Lower leg skin (tissue), 4 donors: ENCODE measurements around the gene GIMAP8. TPM values are rescaled to one million over a fixed set of nuclear protein-coding genes. Genes with fewer than 3 reads are reported as not detected.
A peak's percentile ranks its signal among the peaks of the same experiment; 100 is the strongest.

Experiments
- DNase-seq, 2 donors: peaks; one replicate each; pipeline ENCODE4 v3.0.0-alpha.2; 2019; ENCODE audit warnings: low spot score in 2 of 2
- H3K4me3 ChIP-seq: fragments of 200-600 bp; sonication (generic); 2 replicates; pipeline ENCODE4 v1.5.1; 2017; ENCODE audit warnings: mild to moderate bottlenecking, low read depth; ENCODE audit not compliant: poor library complexity, severe bottlenecking
- CTCF ChIP-seq, 3 donors: fragments of 450-650 bp; IDR thresholded peaks; one replicate each; pipeline ENCODE4 v1.5.1; 2016; ENCODE audit warnings: antibody characterized with exemption in 3 of 3, mild to moderate bottlenecking in 3 of 3, moderate library complexity in 2 of 3
- POLR2A ChIP-seq, 2 donors: fragments of 450-650 bp; IDR thresholded peaks; one replicate each; pipeline ENCODE4 v1.6.1; 2016 to 2017; ENCODE audit warnings: antibody characterized with exemption in 2 of 2, mild to moderate bottlenecking in 1 of 2, moderate library complexity in 1 of 2
- WGBS, 2 donors: methylation state at CpG; one replicate each; pipeline ENCODE4 v1.1.5; 2018; 5-methylcytosine and 5-hydroxymethylcytosine counted together
- intact Hi-C: fragments of 100-400 bp; cut with DNase I; formaldehyde crosslinking; loops from one replicate; pipeline ENCODE4 v1.15.0; 2023; ENCODE audit warnings: low total_unique reads
- total RNA-seq, 4 donors: library from RNA; depleted of rRNA; stranded (reverse); fragments of >200 nt; gene quantifications; one replicate each; pipeline ENCODE4 v1.1.0, GENCODE V29; 2016

GIMAP8 gene
- total RNA-seq, 4 donors from 2014 or later = 2.3 to 10.7 (median 3.4) TPM

- peak in 1 of 2 donors; percentile 52 for DNase-seq
- TF ChIP-seq CTCF (IDR thresholded peaks at IDR 0.05) (no peak), POLR2A (IDR thresholded peaks at IDR 0.05) (no peak)
- H3K4me3 ChIP-seq = no peak overlapping the region
- intact Hi-C loops = no loop called here
- WGBS, 2 donors = 85 to 86% methylated on average over 17 of the region's 17 CpGs
Observed at GRCh38 chr7:150421831-150422230, 28.6 kb upstream of the GIMAP8 start.

- no peak overlapping the region for H3K4me3 ChIP-seq
- intact Hi-C loops = no loop called here
- TF ChIP-seq CTCF (IDR thresholded peaks at IDR 0.05) = no peak
- no peak for TF ChIP-seq POLR2A (IDR thresholded peaks at IDR 0.05)
- 68 to 84% methylated on average over 4 of the region's 4 CpGs for WGBS, 2 donors
- no peak for DNase-seq
Observed at GRCh38 chr7:150425670-150426069, 24.8 kb upstream of the GIMAP8 start.

GRCh38 chr7:150428671-150429451, 21.6 kb upstream of the GIMAP8 start:
- no peak overlapping the region for H3K4me3 ChIP-seq
- DNase-seq = peak in 1 of 2 donors; percentile 85
- intact Hi-C loops = no loop called here
- 39 to 40% methylated on average over 10 to 11 of the region's 11 CpGs for WGBS, 2 donors
- TF ChIP-seq CTCF (IDR thresholded peaks at IDR 0.05) = no peak
- no peak for TF ChIP-seq POLR2A (IDR thresholded peaks at IDR 0.05)

- DNase-seq = no peak
- WGBS, 2 donors = 89 to 95% methylated on average over 7 of the region's 8 CpGs
- no peak for TF ChIP-seq POLR2A (IDR thresholded peaks at IDR 0.05)
- TF ChIP-seq CTCF (IDR thresholded peaks at IDR 0.05) = no peak
- no peak overlapping the region for H3K4me3 ChIP-seq
- intact Hi-C loops = no loop called here
Observed at GRCh38 chr7:150429699-150430098, 20.7 kb upstream of the GIMAP8 start.

- no peak for TF ChIP-seq POLR2A (IDR thresholded peaks at IDR 0.05)
- no peak for TF ChIP-seq CTCF (IDR thresholded peaks at IDR 0.05)
- no peak overlapping the region for H3K4me3 ChIP-seq
- peak in 1 of 2 donors; percentile 53 for DNase-seq
- intact Hi-C loops = no loop called here
- 61 to 69% methylated on average over 14 of the region's 14 CpGs for WGBS, 2 donors
Observed at GRCh38 chr7:150430465-150431085, 19.9 kb upstream of the GIMAP8 start.
